Mesenteric fat pad (tissue), 1 donor: Measurements from ENCODE around the gene HSPBAP1. TPM values are rescaled to one million over a fixed set of nuclear protein-coding genes. Genes with fewer than 3 reads are reported as not detected.

Source experiments
- DNase-seq: peaks from one replicate; pipeline ENCODE4 v3.0.0-alpha.2; 2020; ENCODE audit warnings: low spot score
- total RNA-seq: library from RNA; stranded (reverse); fragmentation: NEBNext Ultra II Directional; extraction: Animal tissue kit (Norgen Biotek cat#: 25700); gene quantifications from one replicate; pipeline ENCODE4 v1.2.1, GENCODE V29; 2021
- donor health status: DM: yes; HTN: yes; CAD: no.

Gene HSPBAP1
- total RNA-seq, 1 donor from 2014 or later = 8.4 TPM

GRCh38 chr3:122690096-122690495 lies 103.5 kb downstream of the HSPBAP1 start:
- DNase-seq = no peak

Other genes with a start within 250 kb of the HSPBAP1 start
- gene PARP9, start 229.5 kb downstream of the HSPBAP1 start, total RNA-seq = 39.6 TPM
- gene DTX3L, start 229.5 kb downstream of the HSPBAP1 start, total RNA-seq = 41.6 TPM
- 2.9 TPM for gene PARP15, start 216.2 kb downstream of the HSPBAP1 start, total RNA-seq
- 51.1 TPM for gene PARP14, start 113.0 kb downstream of the HSPBAP1 start, total RNA-seq
- 16.2 TPM for gene SLC49A4, start 1.2 kb upstream of the HSPBAP1 start, total RNA-seq
- gene SEMA5B, start 233.9 kb upstream of the HSPBAP1 start, total RNA-seq = not detected